Suprapubic skin (tissue), 4 donors: Measurements from ENCODE around the gene FILIP1L. TPM values are rescaled to one million over a fixed set of nuclear protein-coding genes. Genes with fewer than 3 reads are reported as not detected.

ENCODE experiments used
- DNase-seq, 2 donors: peaks; one replicate each; pipeline ENCODE4 v3.0.0-alpha.2; 2019; ENCODE audit warnings: low spot score in 2 of 2
- H3K27ac ChIP-seq: fragments of 200-600 bp; sonication (generic); one replicate; pipeline ENCODE4 v1.5.1; 2019
- H3K27me3 ChIP-seq: fragments of 200-600 bp; sonication (generic); one replicate; pipeline ENCODE4 v1.5.1; 2019
- H3K36me3 ChIP-seq: fragments of 200-600 bp; sonication (generic); one replicate; pipeline ENCODE4 v1.5.1; 2019
- H3K4me1 ChIP-seq: fragments of 200-600 bp; sonication (generic); one replicate; pipeline ENCODE4 v1.5.1; 2019
- H3K4me3 ChIP-seq: fragments of 200-600 bp; sonication (generic); one replicate; pipeline ENCODE4 v1.5.1; 2019; ENCODE audit warnings: mild to moderate bottlenecking
- H3K9me3 ChIP-seq: fragments of 200-600 bp; sonication (generic); one replicate; pipeline ENCODE4 v1.5.1; 2019
- CTCF ChIP-seq, 2 donors: fragments of 200-600 bp in 1 of 2; fragments of 450-650 bp in 1 of 2; sonication (generic) in 1 of 2; IDR thresholded peaks; one replicate each; pipeline ENCODE4 v1.5.1; 2016 to 2019; ENCODE audit warnings: antibody characterized with exemption in 2 of 2, mild to moderate bottlenecking in 1 of 2, moderate library complexity in 1 of 2
- EP300 ChIP-seq: sonication (generic); formaldehyde crosslinking; IDR thresholded peaks from one replicate; pipeline ENCODE4 v1.6.1; 2017; ENCODE audit warnings: antibody characterized with exemption
- POLR2A ChIP-seq, 2 donors: fragments of 450-650 bp; IDR thresholded peaks; one replicate each; pipeline ENCODE4 v1.6.1; 2017; ENCODE audit warnings: antibody characterized with exemption in 2 of 2, mild to moderate bottlenecking in 2 of 2, moderate library complexity in 2 of 2
- POLR2AphosphoS5 ChIP-seq, 3 donors: sonication (generic); formaldehyde crosslinking; IDR thresholded peaks; one replicate each; pipeline ENCODE4 v1.6.1; 2017; ENCODE audit warnings: antibody characterized with exemption in 3 of 3
- WGBS: methylation state at CpG from one replicate; pipeline ENCODE4 v1.1.5; 2018; 5-methylcytosine and 5-hydroxymethylcytosine counted together
- total RNA-seq, 4 donors: library from RNA; depleted of rRNA; stranded (reverse); fragments of >200 nt; gene quantifications; one replicate each; pipeline ENCODE4 v1.1.0, GENCODE V29; 2016

Gene FILIP1L
- total RNA-seq, 4 donors from 2014 or later: 14.0 to 19.9 (median 15.9) TPM

- Histone ChIP-seq H3K4me3 (no peak overlapping the region), H3K9me3 (peaks cover 9% of the 10 kb centered on the region), H3K27ac (no peak overlapping the region), H3K27me3 (no peaks in the 10 kb centered on the region), H3K4me1 (no peaks in the 10 kb centered on the region), H3K36me3 (no peaks in the 10 kb centered on the region)
- no peak for DNase-seq
- TF ChIP-seq POLR2AphosphoS5 (IDR thresholded peaks at IDR 0.05): no peak
- no peak for TF ChIP-seq CTCF (IDR thresholded peaks at IDR 0.05)
- TF ChIP-seq EP300: no peak
- no peak for TF ChIP-seq POLR2A (IDR thresholded peaks at IDR 0.05)
- WGBS: 100% methylated on average over 1 of the region's 2 CpGs
Observed at GRCh38 chr3:99805160-99805559, 309.1 kb downstream of the FILIP1L start.

GRCh38 chr3:99803297-99803696 lies 311.0 kb downstream of the FILIP1L start:
- no peaks in the 10 kb centered on the region for H3K36me3 ChIP-seq
- TF ChIP-seq EP300: no peak
- TF ChIP-seq CTCF (IDR thresholded peaks at IDR 0.05): no peak
- TF ChIP-seq POLR2AphosphoS5 (IDR thresholded peaks at IDR 0.05): no peak
- TF ChIP-seq POLR2A (IDR thresholded peaks at IDR 0.05): no peak
- H3K4me3 ChIP-seq: no peak overlapping the region
- WGBS: 72% methylated on average over 1 of the region's 1 CpG
- no peaks in the 10 kb centered on the region for H3K4me1 ChIP-seq
- H3K27ac ChIP-seq: no peak overlapping the region
- H3K27me3 ChIP-seq: no peaks in the 10 kb centered on the region
- peaks cover 9% of the 10 kb centered on the region for H3K9me3 ChIP-seq
- DNase-seq: no peak

GRCh38 chr3:99799422-99799821 lies 314.9 kb downstream of the FILIP1L start:
- Histone ChIP-seq H3K4me1 (no peaks in the 10 kb centered on the region), H3K4me3 (no peak overlapping the region), H3K36me3 (no peaks in the 10 kb centered on the region), H3K27ac (no peak overlapping the region), H3K9me3 (peaks cover under 1% of the 10 kb centered on the region), H3K27me3 (no peaks in the 10 kb centered on the region)
- DNase-seq: no peak
- TF ChIP-seq CTCF (IDR thresholded peaks at IDR 0.05): no peak
- TF ChIP-seq POLR2AphosphoS5 (IDR thresholded peaks at IDR 0.05): no peak
- WGBS: 89% methylated on average over 4 of the region's 4 CpGs

- TF ChIP-seq POLR2AphosphoS5 (IDR thresholded peaks at IDR 0.05): no peak
- TF ChIP-seq CTCF (IDR thresholded peaks at IDR 0.05): no peak
- TF ChIP-seq EP300: no peak
- no peak for TF ChIP-seq POLR2A (IDR thresholded peaks at IDR 0.05)
- no peaks in the 10 kb centered on the region for H3K4me1 ChIP-seq
- no peaks in the 10 kb centered on the region for H3K9me3 ChIP-seq
- H3K4me3 ChIP-seq: no peak overlapping the region
- H3K36me3 ChIP-seq: no peaks in the 10 kb centered on the region
- DNase-seq: no peak
- no peaks in the 10 kb centered on the region for H3K27me3 ChIP-seq
- 93% methylated on average over 14 of the region's 15 CpGs for WGBS
- H3K27ac ChIP-seq: no peak overlapping the region
Observed at GRCh38 chr3:99795573-99795972, 318.7 kb downstream of the FILIP1L start.

- no peaks in the 10 kb centered on the region for H3K4me1 ChIP-seq
- H3K36me3 ChIP-seq: no peaks in the 10 kb centered on the region
- H3K9me3 ChIP-seq: no peaks in the 10 kb centered on the region
- no peak overlapping the region for H3K4me3 ChIP-seq
- TF ChIP-seq POLR2AphosphoS5 (IDR thresholded peaks at IDR 0.05): no peak
- no peak for TF ChIP-seq CTCF (IDR thresholded peaks at IDR 0.05)
- no peak for TF ChIP-seq POLR2A (IDR thresholded peaks at IDR 0.05)
- TF ChIP-seq EP300: no peak
- H3K27me3 ChIP-seq: no peaks in the 10 kb centered on the region
- no peak for DNase-seq
- H3K27ac ChIP-seq: no peak overlapping the region
- WGBS: 93% methylated on average over 8 of the region's 8 CpGs
Observed at GRCh38 chr3:99794485-99794884, 319.8 kb downstream of the FILIP1L start.
